A549 (cell line): ENCODE results near the gene ITGA11.

ENCODE experiments used
- BHLHE40 ChIP-seq: IDR thresholded peaks from 2 replicates; pipeline ENCODE4 v1.6.1; 2012; ENCODE audit warnings: low read depth, low read length, inconsistent platforms
- SREBF2 ChIP-seq: fragments of 450-650 bp; IDR thresholded peaks from 2 replicates; pipeline ENCODE4 v1.6.1; 2014; ENCODE audit warnings: mild to moderate bottlenecking, moderate library complexity
- TP53 ChIP-seq: fragments of 250-450 bp; sonication (Bioruptor Pico); IDR thresholded peaks from 2 replicates; pipeline ENCODE4 v1.5.0; 2021; ENCODE audit warnings: mild to moderate bottlenecking, moderate library complexity
- TF ChIP-seq, protein P1 (sequence below): fragments of >200 bp; sonication (Bioruptor Twin); formaldehyde crosslinking; IDR thresholded peaks from 3 replicates; pipeline ENCODE4 v1.5.1; 2016
- TF ChIP-seq, protein P2 (sequence below): fragments of 150-350 bp; IDR thresholded peaks from 2 replicates; pipeline ENCODE4 v1.6.1; 2014; ENCODE audit warnings: low read depth, mild to moderate bottlenecking, low read length

DNA sequence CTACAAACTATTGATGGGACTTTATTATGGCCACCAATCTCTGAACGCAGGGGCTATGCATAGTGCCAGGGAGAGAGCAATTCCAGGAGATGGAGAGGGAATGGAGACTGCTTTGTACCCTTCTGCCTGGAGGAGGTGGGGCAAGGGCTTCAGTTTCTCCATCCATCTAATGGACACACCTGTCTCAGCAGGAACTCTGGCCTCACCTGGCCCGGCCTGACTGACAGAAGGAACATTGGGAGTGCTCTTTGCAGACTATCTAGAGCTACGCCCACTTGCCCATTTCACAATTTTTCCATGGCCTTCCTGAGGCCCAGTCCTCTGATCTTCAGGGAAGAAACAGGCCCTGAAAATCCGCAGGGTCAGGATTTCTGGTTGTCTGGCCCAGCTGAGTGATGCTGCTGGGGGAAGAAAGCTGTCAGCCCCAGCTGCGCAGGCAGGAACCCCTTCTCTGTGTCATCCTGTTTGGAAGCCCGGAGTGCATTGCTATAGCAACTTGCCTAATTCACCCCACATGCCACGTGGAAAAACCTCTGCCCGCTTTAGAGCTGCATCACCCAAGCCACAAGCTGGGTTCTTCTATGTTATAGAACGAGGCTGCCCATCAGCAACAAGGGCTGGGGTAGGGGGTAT is 6.4 kb downstream of the ITGA11 start:
- TF ChIP-seq TP53 = no peak
- TF ChIP-seq, protein P1, sequence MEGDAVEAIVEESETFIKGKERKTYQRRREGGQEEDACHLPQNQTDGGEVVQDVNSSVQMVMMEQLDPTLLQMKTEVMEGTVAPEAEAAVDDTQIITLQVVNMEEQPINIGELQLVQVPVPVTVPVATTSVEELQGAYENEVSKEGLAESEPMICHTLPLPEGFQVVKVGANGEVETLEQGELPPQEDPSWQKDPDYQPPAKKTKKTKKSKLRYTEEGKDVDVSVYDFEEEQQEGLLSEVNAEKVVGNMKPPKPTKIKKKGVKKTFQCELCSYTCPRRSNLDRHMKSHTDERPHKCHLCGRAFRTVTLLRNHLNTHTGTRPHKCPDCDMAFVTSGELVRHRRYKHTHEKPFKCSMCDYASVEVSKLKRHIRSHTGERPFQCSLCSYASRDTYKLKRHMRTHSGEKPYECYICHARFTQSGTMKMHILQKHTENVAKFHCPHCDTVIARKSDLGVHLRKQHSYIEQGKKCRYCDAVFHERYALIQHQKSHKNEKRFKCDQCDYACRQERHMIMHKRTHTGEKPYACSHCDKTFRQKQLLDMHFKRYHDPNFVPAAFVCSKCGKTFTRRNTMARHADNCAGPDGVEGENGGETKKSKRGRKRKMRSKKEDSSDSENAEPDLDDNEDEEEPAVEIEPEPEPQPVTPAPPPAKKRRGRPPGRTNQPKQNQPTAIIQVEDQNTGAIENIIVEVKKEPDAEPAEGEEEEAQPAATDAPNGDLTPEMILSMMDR = no peak
- TF ChIP-seq BHLHE40 = no peak
- TF ChIP-seq, protein P2, sequence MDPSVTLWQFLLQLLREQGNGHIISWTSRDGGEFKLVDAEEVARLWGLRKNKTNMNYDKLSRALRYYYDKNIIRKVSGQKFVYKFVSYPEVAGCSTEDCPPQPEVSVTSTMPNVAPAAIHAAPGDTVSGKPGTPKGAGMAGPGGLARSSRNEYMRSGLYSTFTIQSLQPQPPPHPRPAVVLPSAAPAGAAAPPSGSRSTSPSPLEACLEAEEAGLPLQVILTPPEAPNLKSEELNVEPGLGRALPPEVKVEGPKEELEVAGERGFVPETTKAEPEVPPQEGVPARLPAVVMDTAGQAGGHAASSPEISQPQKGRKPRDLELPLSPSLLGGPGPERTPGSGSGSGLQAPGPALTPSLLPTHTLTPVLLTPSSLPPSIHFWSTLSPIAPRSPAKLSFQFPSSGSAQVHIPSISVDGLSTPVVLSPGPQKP = no peak
- TF ChIP-seq SREBF2 = no peak
